Left lung (tissue), 10 donors: ENCODE results near the gene CORO1C. TPM values are rescaled to one million over a fixed set of nuclear protein-coding genes. Genes with fewer than 3 reads are reported as not detected.
A peak's percentile ranks its signal among the peaks of the same experiment; 100 is the strongest.

Experiments used
- ATAC-seq: fragments of 200-7000 bp; cut with Tn5 transposase; one replicate; pipeline ENCODE4 v1.9.1; 2020; ENCODE audit warnings: moderate library complexity
- DNase-seq, 4 donors: peaks; one replicate each; pipeline ENCODE4 v3.0.0-alpha.2; 2013 to 2020
- H3K27ac ChIP-seq, 2 donors: fragments of 200-600 bp; sonication (generic) in 1 of 2; one replicate each; pipeline versions ENCODE4 v1.5.0 to v1.8.0; 2020 to 2021
- H3K27me3 ChIP-seq, 2 donors: fragments of 200-600 bp; sonication (generic) in 1 of 2; one replicate each; pipeline versions ENCODE4 v1.5.0 to v1.8.0; 2020 to 2021
- H3K36me3 ChIP-seq, 2 donors: fragments of 200-600 bp; sonication (generic) in 1 of 2; one replicate each; pipeline versions ENCODE4 v1.5.0 to v1.8.0; 2020 to 2021
- H3K4me1 ChIP-seq, 2 donors: fragments of 200-600 bp; one replicate each; pipeline ENCODE4 v1.8.0; 2021
- H3K4me3 ChIP-seq, 2 donors: fragments of 200-600 bp; sonication (generic) in 1 of 2; one replicate each; pipeline versions ENCODE4 v1.5.0 to v1.8.0; 2020 to 2021; ENCODE audit warnings: mild to moderate bottlenecking in 1 of 2
- H3K9me3 ChIP-seq, 2 donors: fragments of 200-600 bp; sonication (generic) in 1 of 2; one replicate each; pipeline versions ENCODE4 v1.5.0 to v1.8.0; 2020 to 2021
- CTCF ChIP-seq, 2 donors: fragments of 200-600 bp; sonication (generic) in 1 of 2; IDR thresholded peaks; one replicate each; pipeline versions ENCODE4 v1.5.0 to v1.8.0; 2021; ENCODE audit warnings: antibody characterized with exemption in 2 of 2
- intact Hi-C, 2 donors: fragments of 100-400 bp; cut with DNase I; formaldehyde crosslinking; loops; one replicate each; pipeline versions ENCODE4 v1.11.2 to v1.14.2; 2022
- polyA plus RNA-seq, 6 donors: library from polyadenylated mRNA; unstranded; fragments of 120-200 nt; gene quantifications; one replicate each; pipeline ENCODE4 v1.2.1, GENCODE V29; 2013; ENCODE audit not compliant: insufficient read length in 6 of 6
- total RNA-seq, 2 donors: library from RNA; stranded (reverse); fragmentation: NEBNext Ultra II Directional; extraction: Animal tissue kit (Norgen Biotek cat#: 25700); gene quantifications; one replicate each; pipeline ENCODE4 v1.2.1, GENCODE V29; 2021
- donor health status: DM: no; HTN: yes; CAD: no.
- donor health status: DM: no; HTN: no; CAD: no.

The CORO1C gene
- total and polyA plus RNA-seq, 8 donors = 77.7 to 282 (median 85.9) TPM

GRCh38 chr12:108691998-108692808 lies 39.1 kb downstream of the CORO1C start:
- H3K27ac ChIP-seq = peak overlapping the region; percentile 93 to 94
- peaks cover 0 to 5% of the 10 kb centered on the region in 2 donors for H3K36me3 ChIP-seq
- peak in 1 of 4 donors; percentile 70 for DNase-seq
- H3K4me1 ChIP-seq = peaks cover 50 to 84% of the 10 kb centered on the region in 2 donors
- TF ChIP-seq CTCF (IDR thresholded peaks at IDR 0.05) = no peak
- no peaks in the 10 kb centered on the region for H3K9me3 ChIP-seq
- peak overlapping the region in 1 of 2 donors; percentile 17 for H3K4me3 ChIP-seq
- intact Hi-C loops = no loop called here
- peak; percentile 44 for ATAC-seq
- H3K27me3 ChIP-seq = no peaks in the 10 kb centered on the region

GRCh38 chr12:108691175-108691997 lies 39.9 kb downstream of the CORO1C start:
- Histone ChIP-seq H3K27me3 (no peaks in the 10 kb centered on the region), H3K9me3 (no peaks in the 10 kb centered on the region), H3K4me1 (peaks cover 44 to 85% of the 10 kb centered on the region in 2 donors), H3K4me3 (peak overlapping the region in 1 of 2 donors; percentile 17), H3K36me3 (peaks cover 0 to 5% of the 10 kb centered on the region in 2 donors), H3K27ac (peak overlapping the region; percentile 93 to 94)
- TF ChIP-seq CTCF (IDR thresholded peaks at IDR 0.05) = peak; percentile 18 to 74
- peak; percentile 92 to 96 (median 94) for DNase-seq
- intact Hi-C loops = no loop called here
- ATAC-seq = peak; percentile 87

- DNase-seq = no peak
- ATAC-seq = no peak
- H3K4me3 ChIP-seq = peak overlapping the region in 1 of 2 donors; percentile 17
- no peaks in the 10 kb centered on the region for H3K9me3 ChIP-seq
- H3K4me1 ChIP-seq = peaks cover 47 to 85% of the 10 kb centered on the region in 2 donors
- intact Hi-C loops = no loop called here
- TF ChIP-seq CTCF (IDR thresholded peaks at IDR 0.05) = no peak
- no peaks in the 10 kb centered on the region for H3K27me3 ChIP-seq
- H3K27ac ChIP-seq = peak overlapping the region; percentile 93 to 94
- H3K36me3 ChIP-seq = peaks cover 0 to 5% of the 10 kb centered on the region in 2 donors
These were observed 40.7 kb downstream of the CORO1C start for GRCh38 chr12:108690542-108691174.

- no peak for DNase-seq
- Histone ChIP-seq H3K4me1 (peaks cover 50 to 86% of the 10 kb centered on the region in 2 donors), H3K4me3 (no peak overlapping the region), H3K36me3 (peaks cover 0 to 4% of the 10 kb centered on the region in 2 donors), H3K27ac (peak overlapping the region; percentile 93 to 94), H3K27me3 (no peaks in the 10 kb centered on the region), H3K9me3 (no peaks in the 10 kb centered on the region)
- intact Hi-C loops = no loop called here
- no peak for ATAC-seq
- no peak for TF ChIP-seq CTCF (IDR thresholded peaks at IDR 0.05)
These were observed 41.2 kb downstream of the CORO1C start for GRCh38 chr12:108690191-108690518.
